K562 (cell line): ENCODE results near the gene MACROH2A2.

Source experiments
- CBX3 ChIP-seq, 2 experiments: IDR thresholded peaks; 1 replicate in 1 of 2; 2 replicates in 1 of 2; pipeline ENCODE4 v1.6.1; 2012; ENCODE audit warnings: inconsistent platforms in 2 of 2, low read length in 2 of 2, borderline replicate concordance in 1 of 2, control low read depth in 1 of 2
- FOXA1 ChIP-seq: fragments of 450-650 bp; IDR thresholded peaks from 2 replicates; pipeline ENCODE4 v1.6.1; 2016; ENCODE audit warnings: mild to moderate bottlenecking, borderline replicate concordance
- FOXP1 ChIP-seq: sonication (generic); formaldehyde crosslinking; IDR thresholded peaks from 2 replicates; pipeline ENCODE4 v1.8.0; 2022; ENCODE audit warnings: mild to moderate bottlenecking, missing genetic modification reagents
- HMG20A ChIP-seq: fragments of 450-650 bp; formaldehyde crosslinking; conservative IDR thresholded peaks from 2 replicates; pipeline ENCODE4 v1.4.0; 2020; ENCODE audit warnings: mild to moderate bottlenecking, mixed read lengths
- MAFG ChIP-seq: fragments of 450-650 bp; conservative IDR thresholded peaks from 2 replicates; pipeline ENCODE4 v1.6.1; 2016; ENCODE audit warnings: missing genetic modification characterization, missing compliant biosample characterization
- SMARCC2 ChIP-seq: fragments of 450-650 bp; IDR thresholded peaks from 2 replicates; pipeline ENCODE4 v1.6.1; 2017; ENCODE audit warnings: antibody characterized with exemption, moderate library complexity, mild to moderate bottlenecking, low read depth
- SNAPC5 ChIP-seq: fragments of 250-450 bp; sonication (Bioruptor Pico); IDR thresholded peaks from 2 replicates; pipeline ENCODE4 v1.8.0; 2021; ENCODE audit warnings: moderate library complexity, mild to moderate bottlenecking, inconsistent platforms
- TCF7L2 ChIP-seq: fragments of 150-350 bp; IDR thresholded peaks from 2 replicates; pipeline ENCODE4 v1.6.1; 2016; ENCODE audit warnings: low read depth, mild to moderate bottlenecking, low read length, moderate library complexity
- TSHZ1 ChIP-seq: fragments of 250-450 bp; sonication (Bioruptor Pico); IDR thresholded peaks from 2 replicates; pipeline ENCODE4 v1.4.0; 2020; ENCODE audit warnings: mild to moderate bottlenecking, moderate library complexity
- ZBTB17 ChIP-seq: fragments of 450-650 bp; formaldehyde crosslinking; IDR thresholded peaks from 2 replicates; pipeline ENCODE4 v1.4.0; 2020; ENCODE audit warnings: mild to moderate bottlenecking

- TF ChIP-seq FOXP1 (CRISPR knock-in tag) = no peak
- no peak for TF ChIP-seq HMG20A (CRISPR knock-in tag)
- TF ChIP-seq CBX3 (IDR thresholded peaks at IDR 0.05; ENCODE audit: borderline replicate concordance in 1 of 2, low read length in 2 of 2) = no peak
- TF ChIP-seq TCF7L2 = no peak
- TF ChIP-seq MAFG (tag) = no peak
- TF ChIP-seq SNAPC5 (CRISPR knock-in tag) = no peak
- no peak for TF ChIP-seq SMARCC2
- TF ChIP-seq ZBTB17 (CRISPR knock-in tag) = no peak
- TF ChIP-seq TSHZ1 (CRISPR knock-in tag) = no peak
- no peak for TF ChIP-seq FOXA1
Measured at GRCh38 chr10:70098271-70098670, 45.6 kb downstream of the MACROH2A2 start.
